NCI-H2171 (cell line): ENCODE measurements around the gene HOXB7.
A peak's percentile ranks its signal among the peaks of the same experiment; 100 is the strongest.

Source experiments
- DNase-seq: peaks from one replicate; lab custom pipeline; 2025; lab: John Stamatoyannopoulos, UW

The HOXB7 gene

GRCh38 chr17:48623583-48623982 lies 12.8 kb upstream of the HOXB7 start:
- DNase-seq, result no peak

DNA sequence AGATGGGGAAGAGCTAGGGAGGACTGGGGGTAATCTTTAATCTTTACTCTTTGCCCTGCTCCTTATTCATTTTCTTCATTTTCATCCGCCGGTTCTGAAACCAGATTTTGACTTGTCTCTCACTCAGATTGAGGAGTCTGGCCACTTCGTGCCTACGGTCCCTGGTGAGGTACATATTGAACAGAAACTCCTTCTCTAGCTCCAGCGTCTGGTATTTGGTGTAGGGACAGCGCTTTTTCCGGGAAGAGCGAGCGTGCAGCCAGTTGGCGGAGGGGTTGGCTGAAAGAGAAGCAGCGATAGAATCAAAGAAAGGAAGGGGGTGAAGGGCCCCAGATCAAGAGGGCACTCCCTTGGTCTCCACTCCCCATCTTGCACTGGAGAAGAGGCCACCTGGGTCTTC lies 12.0 kb upstream of the HOXB7 start:
- DNase-seq, result no peak

GRCh38 chr17:48621410-48622392 lies 10.9 kb upstream of the HOXB7 start:
- no peak for DNase-seq

GRCh38 chr17:48620461-48621139 lies 9.8 kb upstream of the HOXB7 start:
- no peak for DNase-seq

DNA sequence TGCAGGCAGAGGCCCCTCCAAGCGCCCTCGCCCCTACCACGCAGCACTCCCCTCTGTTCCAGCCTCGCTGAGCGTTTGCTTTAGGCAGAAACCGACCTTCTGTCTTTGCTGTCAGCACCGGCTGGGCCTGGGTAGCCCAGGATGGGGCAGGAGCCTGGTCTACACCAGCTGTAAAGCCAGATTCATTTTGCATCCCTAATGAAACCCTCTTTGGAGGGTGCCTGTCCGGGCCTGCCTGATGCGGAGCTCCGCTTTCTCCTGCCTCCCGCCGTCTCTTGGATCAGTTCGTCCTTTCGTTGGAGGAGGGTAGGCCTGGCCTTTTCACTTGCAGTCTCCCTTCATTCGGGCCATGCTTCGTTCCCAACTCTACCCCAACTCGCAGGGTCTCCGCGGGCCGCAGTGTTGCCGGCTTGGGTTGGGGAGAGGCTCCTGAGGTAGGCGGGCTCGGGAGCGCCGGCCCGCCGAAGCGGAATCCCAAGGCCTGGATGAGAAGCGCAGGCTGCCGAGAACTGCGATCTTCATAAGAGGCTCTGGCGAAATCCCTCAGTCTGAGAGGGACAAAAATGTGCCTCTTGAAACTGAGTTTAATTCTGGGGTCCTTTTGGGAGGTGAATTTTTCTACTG lies 9.1 kb upstream of the HOXB7 start:
- no peak for DNase-seq

DNA sequence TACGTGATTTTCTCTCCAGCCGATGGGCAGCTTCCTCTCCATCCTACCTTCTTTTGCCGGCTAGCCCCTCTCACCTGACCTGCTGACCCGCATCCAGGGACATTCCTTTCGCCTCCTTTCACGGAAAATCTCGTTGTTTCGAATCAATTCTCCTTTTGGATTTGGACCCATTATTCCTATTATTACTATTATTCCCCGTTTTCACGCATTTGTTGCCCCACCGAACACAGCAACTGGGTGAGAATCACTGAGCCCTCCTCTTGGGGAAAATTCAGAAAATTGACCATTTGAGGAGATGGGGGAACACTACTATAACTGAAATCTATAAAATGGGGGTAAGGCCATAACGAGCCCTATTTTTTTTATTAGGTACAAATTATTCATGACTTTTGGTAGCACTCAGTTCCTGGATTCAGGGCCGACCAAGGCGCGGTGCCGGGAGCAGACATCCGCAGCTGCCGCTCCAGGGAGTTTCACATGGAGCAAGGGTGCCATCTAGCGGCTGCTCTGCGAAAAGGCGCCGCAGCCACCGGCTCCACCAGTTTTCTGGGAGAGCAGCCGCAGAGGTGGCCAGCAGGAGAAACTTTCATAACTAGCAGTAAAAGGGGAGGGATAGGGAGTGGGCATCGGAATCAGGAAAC lies 7.6 kb upstream of the HOXB7 start:
- peak; percentile 59 for DNase-seq

DNA sequence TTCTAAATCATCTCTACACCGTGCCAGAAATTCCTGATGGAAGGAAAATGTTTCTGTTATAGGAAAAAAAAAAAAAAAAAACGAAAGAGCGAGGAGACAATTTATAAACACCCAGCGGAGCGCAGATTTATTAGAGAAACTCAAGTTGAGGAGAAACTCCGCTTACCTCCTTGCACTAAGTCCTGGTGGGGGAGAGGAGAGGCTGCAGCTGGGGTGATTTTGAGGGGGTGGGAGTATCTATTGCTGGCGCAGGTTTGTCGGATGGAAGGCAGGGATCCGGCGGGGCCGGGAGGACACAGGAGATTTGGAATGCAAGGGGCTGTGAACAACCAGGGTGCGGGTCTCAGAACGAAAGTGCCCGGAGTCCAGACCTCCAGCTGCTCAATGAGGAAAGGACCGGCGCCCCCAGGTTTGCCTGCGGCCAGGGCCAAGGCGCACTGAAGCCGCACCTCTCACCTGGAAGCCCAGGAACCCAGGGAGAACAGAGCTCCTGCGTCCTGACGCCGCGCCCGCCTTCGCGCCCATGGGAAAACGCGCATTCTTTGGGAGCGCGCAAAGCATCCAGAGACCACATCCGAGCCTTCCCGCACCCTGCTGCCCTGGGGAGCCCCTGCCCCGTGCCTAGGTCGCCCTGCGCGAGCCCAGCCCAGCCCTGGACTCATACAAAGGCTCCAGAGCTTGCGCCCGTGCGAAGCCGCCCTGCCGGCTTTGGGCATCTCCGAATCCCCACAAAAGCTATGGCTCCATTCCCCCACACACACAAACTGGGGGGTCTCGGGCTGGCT lies 6.8 kb upstream of the HOXB7 start:
- DNase-seq, result no peak

DNA sequence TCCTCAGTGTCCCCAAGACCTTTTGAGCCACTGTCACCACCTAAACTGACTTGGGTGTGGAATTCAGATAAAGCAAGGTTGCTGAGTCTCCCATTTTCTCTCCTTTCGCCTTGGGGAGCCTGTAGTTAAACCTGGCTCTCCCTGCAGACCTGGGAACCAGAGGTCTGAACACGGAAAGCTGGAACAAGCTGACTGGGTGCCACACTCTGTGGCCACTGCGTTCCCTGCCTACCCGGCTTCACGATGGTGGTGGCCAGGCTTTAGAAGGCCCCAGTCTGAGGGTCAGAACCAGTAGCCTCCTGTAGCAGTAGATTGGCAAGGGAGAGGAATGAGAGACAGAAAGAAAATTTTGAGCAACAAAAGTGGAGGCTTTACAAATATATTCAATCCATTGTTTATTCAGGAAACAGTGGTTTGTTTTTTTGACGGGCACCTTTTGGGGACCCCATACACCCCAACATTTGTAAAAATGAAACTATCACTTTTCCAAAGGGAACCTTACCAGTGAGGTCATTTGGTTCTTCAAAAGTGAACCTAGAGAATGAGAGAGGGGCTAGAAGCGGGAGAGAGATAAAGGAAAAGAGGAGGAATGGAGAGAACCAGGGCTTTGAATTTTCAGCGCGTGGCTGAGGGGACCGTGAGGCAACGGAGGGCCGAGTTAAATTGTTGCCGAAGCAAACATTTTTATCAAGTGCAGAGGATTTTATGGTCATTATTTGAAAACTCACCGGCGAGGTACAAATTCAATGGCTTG lies 6.1 kb upstream of the HOXB7 start:
- DNase-seq, result no peak

DNA sequence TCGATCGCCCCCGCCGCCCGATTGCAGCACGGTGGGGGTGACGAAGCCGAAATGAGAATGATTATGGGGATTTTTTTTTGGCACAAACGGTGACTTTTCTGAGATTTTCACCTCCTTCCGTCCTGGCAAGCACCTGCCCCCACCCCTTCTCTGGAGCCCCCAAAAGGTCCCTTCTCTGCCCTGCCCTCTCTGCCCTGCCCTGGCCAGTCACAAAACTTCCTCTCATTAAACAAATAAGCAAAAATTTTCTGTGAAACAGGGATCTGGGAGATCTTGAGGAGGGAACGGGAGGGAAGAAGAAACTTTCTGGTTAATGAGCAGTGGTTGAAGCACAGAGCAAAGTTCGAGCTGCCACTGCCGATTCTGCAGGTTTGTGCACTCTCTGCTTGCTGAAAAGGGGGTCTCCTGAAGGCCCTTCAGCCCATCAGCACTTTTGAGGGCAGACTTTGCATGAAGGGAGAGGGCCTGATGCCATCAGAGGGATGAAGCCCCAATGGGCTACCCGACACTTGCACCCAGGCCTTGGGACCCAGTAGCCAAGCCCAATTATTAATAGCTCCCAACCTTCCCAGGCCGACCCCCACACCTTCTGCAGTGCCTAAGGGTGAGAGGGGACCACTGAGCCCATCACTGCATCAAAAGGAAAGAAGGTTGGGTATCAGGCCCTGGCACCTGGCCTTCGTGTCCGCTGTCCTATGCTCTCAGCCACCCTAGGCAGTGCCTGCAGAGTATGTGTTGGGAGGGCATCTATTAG lies 5.3 kb upstream of the HOXB7 start:
- DNase-seq, result no peak

- DNase-seq, result no peak
These were observed 4.5 kb upstream of the HOXB7 start, which contains the start of gene HOXB8 for GRCh38 chr17:48615047-48615962. HOXB8 (minus strand) TSS chr17:48615292; CDS start chr17:48614704, 588 bp downstream.

DNA sequence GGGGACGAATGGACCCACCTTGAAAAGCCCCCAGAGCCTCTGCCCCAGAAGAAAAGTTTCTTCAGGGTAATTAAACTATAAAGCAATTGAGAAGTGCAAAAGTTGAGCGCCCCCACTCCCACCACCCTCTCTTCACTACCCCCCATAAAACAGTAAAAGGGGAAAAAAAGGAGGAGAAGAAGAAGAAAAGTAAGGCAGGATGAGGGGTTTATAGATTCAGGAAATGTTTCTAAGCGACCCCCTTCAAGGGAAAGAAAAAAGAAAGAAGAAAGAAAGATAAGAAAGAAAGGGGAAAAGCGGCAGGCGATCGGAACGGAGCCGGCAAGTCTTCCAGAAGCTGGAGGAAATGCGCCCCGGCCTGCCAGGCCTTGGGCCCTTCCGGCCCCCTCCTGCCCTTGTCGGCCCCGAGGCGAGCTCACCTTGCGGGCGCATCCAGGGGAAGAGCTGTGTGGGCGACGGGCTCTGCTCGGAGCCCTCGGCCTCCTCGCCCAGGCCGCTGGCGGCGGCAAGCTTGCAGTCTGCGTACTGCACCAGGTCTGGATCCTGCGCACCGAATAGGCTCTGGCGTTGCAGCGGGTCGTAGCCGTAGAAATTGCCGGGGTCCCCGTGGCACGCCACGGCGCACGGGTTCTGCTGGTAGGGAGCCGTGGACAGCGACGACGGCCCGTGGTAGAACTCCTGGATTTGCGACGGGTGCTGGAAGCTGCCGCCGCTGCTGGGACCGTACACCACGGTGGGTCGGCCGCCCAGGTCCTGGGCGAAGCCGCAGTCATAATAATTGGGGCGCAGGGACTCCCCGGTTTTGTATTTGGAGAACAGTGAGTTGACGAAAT lies 3.3 kb upstream of the HOXB7 start:
- no peak for DNase-seq

GRCh38 chr17:48612854-48613691 lies 2.3 kb upstream of the HOXB7 start:
- DNase-seq, result no peak

- DNase-seq, result no peak
These were observed 1.6 kb upstream of the HOXB7 start for GRCh38 chr17:48612456-48612853.

DNA sequence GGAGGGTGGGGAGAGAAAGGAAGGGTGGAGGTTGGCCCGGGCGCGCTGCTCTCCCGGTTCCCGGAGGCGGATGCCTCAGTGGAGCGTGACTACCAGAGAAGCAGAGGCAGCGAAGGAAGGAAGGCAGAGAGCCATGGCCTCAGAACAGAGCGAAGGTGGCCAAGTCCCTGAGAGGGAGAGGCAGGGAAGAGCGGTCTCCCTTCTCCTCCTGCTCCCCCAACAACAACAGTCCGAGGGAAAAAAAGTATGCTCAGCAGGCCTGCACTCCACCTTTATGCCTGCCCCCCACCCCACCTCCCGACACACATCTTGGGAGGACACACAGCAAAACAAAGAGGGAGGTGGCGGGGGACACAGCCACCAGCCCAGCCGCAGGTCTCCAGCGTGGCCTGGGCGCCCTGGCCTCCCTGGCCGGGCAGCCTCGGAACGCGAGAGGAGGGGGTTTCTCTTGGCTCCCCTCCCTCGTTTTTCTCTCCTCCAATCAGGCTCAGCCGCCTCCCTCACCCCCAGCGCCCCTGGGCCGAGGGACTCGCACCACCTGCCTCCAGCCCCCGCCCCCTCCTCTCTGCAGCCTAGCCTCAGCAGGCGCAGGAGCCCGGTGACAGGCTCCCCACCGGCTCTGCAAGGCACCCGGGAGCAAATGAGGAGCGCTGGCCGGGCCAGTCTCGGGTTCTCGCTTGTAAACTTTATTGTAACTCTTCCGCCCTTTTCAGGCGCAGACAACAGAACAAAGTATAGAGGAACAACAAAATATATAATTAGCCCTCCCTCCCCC lies 1.1 kb upstream of the HOXB7 start:
- DNase-seq, result no peak

DNA sequence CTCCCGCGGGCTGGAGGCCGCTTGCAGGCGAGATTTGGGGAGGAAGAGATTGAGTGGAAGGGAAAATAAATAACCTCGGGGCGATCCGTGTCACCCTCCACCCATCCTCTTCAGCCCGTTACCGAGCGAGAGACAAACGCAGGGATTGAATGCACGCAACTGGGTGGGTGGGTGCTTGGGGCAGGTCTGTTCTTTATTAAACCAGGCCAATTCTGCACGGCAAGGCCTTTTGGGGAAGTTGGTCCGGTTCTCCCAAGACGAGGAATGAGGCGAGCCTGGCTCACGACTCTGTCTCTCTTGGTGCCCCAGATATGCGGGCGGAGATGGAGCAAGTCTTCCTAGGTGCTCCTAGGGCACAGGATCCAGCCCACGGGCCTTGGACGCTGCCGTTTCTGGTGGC lies 396 bp upstream of the HOXB7 start:
- no peak for DNase-seq

DNA sequence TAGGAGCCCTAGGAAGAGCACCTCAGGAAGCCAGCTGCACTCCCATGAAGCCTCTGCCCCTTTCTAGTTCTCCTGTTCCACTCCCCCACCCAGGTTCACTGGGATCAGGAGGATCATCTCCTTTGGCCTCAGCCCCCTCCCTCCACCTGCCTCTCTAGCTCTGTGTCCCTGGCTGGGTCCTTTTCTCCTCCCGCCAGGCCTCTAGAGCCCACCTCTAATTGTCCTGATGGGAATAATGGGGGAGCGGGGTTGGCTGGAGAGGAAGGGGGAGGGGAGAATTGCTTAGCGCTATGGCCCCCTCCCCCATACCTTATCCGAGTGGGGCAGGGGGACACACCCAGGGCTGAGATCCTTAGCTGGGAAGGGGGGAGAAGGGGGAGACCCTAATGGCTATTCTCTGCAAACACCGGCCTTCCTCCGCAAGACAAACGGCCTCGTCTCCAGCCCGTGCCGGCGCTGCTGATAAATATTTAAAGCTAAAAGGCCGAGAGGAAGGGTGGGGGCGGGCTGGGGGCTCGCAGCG lies 997 bp downstream of the HOXB7 start:
- no peak for DNase-seq
